HepG2 (cell line): ENCODE measurements around the gene CNDP1. TPM values are rescaled to one million over a fixed set of nuclear protein-coding genes. Genes with fewer than 3 reads are reported as not detected.
A peak's percentile ranks its signal among the peaks of the same experiment; 100 is the strongest.

ENCODE experiments used
- ATAC-seq: fragments of 200-7000 bp; cut with Tn5 transposase; 3 replicates; pipeline ENCODE4 v1.9.1; 2020; ENCODE audit warnings: mild to moderate bottlenecking, moderate library complexity
- BruUV-seq: library from RNA; stranded (reverse); fragments of 400-500 nt; replicated peaks from 2 replicates; lab custom pipeline; 2021; lab: Mats Ljungman, UMichigan
- CTCF ChIA-PET: fragments of 300-600 bp; formaldehyde crosslinking; extraction: SDS; loops from one replicate; lab custom pipeline; 2021; ENCODE audit warnings: low total read pairs, inconsistent platforms, low intra/inter-chr PET ratio; lab: Yijun Ruan, JAX
- POLR2A ChIA-PET: fragments of 350-600 bp; sonication (Branson Sonifier 250); formaldehyde crosslinking; loops from one replicate; lab custom pipeline; 2020; ENCODE audit warnings: antibody characterized with exemption, inconsistent platforms; lab: Yijun Ruan, JAX
- DNase-seq: peaks from one replicate; pipeline ENCODE4 v3.0.0-alpha.2; 2015; ENCODE audit warnings: low spot score
- FAIRE-seq: peaks from 3 replicates; lab custom pipeline; 2011; peaks lifted over from hg19 to GRCh38; lab: Jason Lieb, UNC
- H2AFZ ChIP-seq: one replicate; pipeline ENCODE4 v1.6.1; 2011; ENCODE audit warnings: low read length, inconsistent platforms
- H3K27ac ChIP-seq: fragments of 300-600 bp; 3 replicates; pipeline ENCODE4 v1.8.0; 2011; ENCODE audit warnings: mixed run types, mild to moderate bottlenecking, mixed read lengths, low read length, inconsistent platforms; ENCODE audit not compliant: insufficient read depth; ENCODE audit errors: extremely low read length
- H3K27me3 ChIP-seq, 2 experiments: fragments of 200-600 bp in 1 of 2; 2 replicates in 1 of 2; 3 replicates in 1 of 2; pipeline versions ENCODE4 v1.6.0 to v1.8.0; 2011; ENCODE audit warnings: low read length in 2 of 2, mild to moderate bottlenecking in 2 of 2, moderate library complexity in 2 of 2, inconsistent platforms in 1 of 2; ENCODE audit not compliant: insufficient read depth in 2 of 2, control insufficient read depth in 1 of 2
- H3K36me3 ChIP-seq, 2 experiments: fragments of 200-600 bp in 1 of 2; replicated peaks in 1 of 2; 2 replicates in 1 of 2; 3 replicates in 1 of 2; pipeline versions ENCODE4 v1.5.1 to v1.8.0; 2011; ENCODE audit warnings: low read length in 2 of 2, inconsistent platforms in 1 of 2; ENCODE audit not compliant: insufficient read depth in 2 of 2, control insufficient read depth in 1 of 2
- H3K4me1 ChIP-seq: 2 replicates; pipeline ENCODE4 v1.5.1; 2012; ENCODE audit warnings: low read length, inconsistent platforms; ENCODE audit not compliant: insufficient read depth
- H3K4me2 ChIP-seq: 2 replicates; pipeline ENCODE4 v1.6.0; 2011; ENCODE audit warnings: low read depth, low read length, inconsistent platforms
- H3K4me3 ChIP-seq, 3 experiments: fragments of 200-600 bp in 1 of 3; sonication (generic), shearing (Covaris generic) in 1 of 3; replicated peaks in 1 of 3; 2 replicates each; pipeline ENCODE4 v1.5.1; 2011 to 2016; ENCODE audit warnings: low read length in 3 of 3, inconsistent platforms in 2 of 3, low read depth in 2 of 3, mild to moderate bottlenecking in 2 of 3, control low read depth in 1 of 3, mixed read lengths in 1 of 3; ENCODE audit not compliant: insufficient read depth in 1 of 3
- H3K79me2 ChIP-seq: one replicate; pipeline ENCODE4 v1.6.1; 2011; ENCODE audit warnings: low read length, inconsistent platforms; ENCODE audit not compliant: insufficient read depth
- H3K9ac ChIP-seq: 2 replicates; pipeline ENCODE4 v1.6.0; 2011; ENCODE audit warnings: mild to moderate bottlenecking, low read depth, low read length, inconsistent platforms; ENCODE audit not compliant: insufficient read depth
- H3K9me3 ChIP-seq: 2 replicates; pipeline ENCODE4 v1.5.1; 2012; ENCODE audit warnings: mild to moderate bottlenecking, low read length
- H4K20me1 ChIP-seq: 2 replicates; pipeline ENCODE4 v1.6.0; 2011; ENCODE audit warnings: inconsistent platforms, mild to moderate bottlenecking, low read length, moderate library complexity; ENCODE audit not compliant: insufficient read depth
- ELF1 ChIP-seq: sonication (generic); formaldehyde crosslinking; IDR thresholded peaks from 2 replicates; pipeline ENCODE4 v1.4.0; 2020; ENCODE audit warnings: missing genetic modification reagents
- EP300 ChIP-seq, 3 experiments: sonication (generic) in 1 of 3; formaldehyde crosslinking in 1 of 3; IDR thresholded peaks; 2 replicates each; pipeline versions ENCODE4 v1.5.1 to v1.6.1; 2011 to 2020; ENCODE audit warnings: low read depth in 2 of 3, low read length in 2 of 3, borderline replicate concordance in 1 of 3, improper control_type of control experiment in 1 of 3, mild to moderate bottlenecking in 1 of 3, missing genetic modification reagents in 1 of 3, moderate library complexity in 1 of 3
- HCFC1 ChIP-seq: fragments of 150-350 bp; IDR thresholded peaks from 2 replicates; pipeline ENCODE4 v1.6.1; 2014; ENCODE audit warnings: low read depth, low read length
- HMGA1 ChIP-seq: sonication (generic); formaldehyde crosslinking; conservative IDR thresholded peaks from 2 replicates; pipeline ENCODE4 v1.4.0; 2020; ENCODE audit warnings: missing genetic modification reagents
- HOXD1 ChIP-seq: sonication (generic); formaldehyde crosslinking; IDR thresholded peaks from 2 replicates; pipeline ENCODE4 v1.5.0; 2020; ENCODE audit warnings: missing genetic modification reagents
- IKZF5 ChIP-seq: IDR thresholded peaks from 2 replicates; pipeline ENCODE4 v1.6.1; 2018; ENCODE audit warnings: missing genetic modification reagents, mild to moderate bottlenecking, missing compliant biosample characterization
- KAT7 ChIP-seq: IDR thresholded peaks from 2 replicates; pipeline ENCODE4 v1.6.1; 2018; ENCODE audit warnings: borderline replicate concordance, missing compliant biosample characterization
- KLF16 ChIP-seq, 2 experiments: sonication (generic) in 1 of 2; formaldehyde crosslinking in 1 of 2; IDR thresholded peaks; 2 replicates each; pipeline versions ENCODE4 v1.6.1 to v1.8.0; 2016 to 2023; ENCODE audit warnings: missing genetic modification reagents in 2 of 2, missing compliant biosample characterization in 1 of 2
- NFATC3 ChIP-seq: sonication (generic); formaldehyde crosslinking; IDR thresholded peaks from 2 replicates; pipeline ENCODE4 v1.5.1; 2020; ENCODE audit warnings: mild to moderate bottlenecking, missing genetic modification reagents
- NR2F6 ChIP-seq, 2 experiments: IDR thresholded peaks; 2 replicates each; pipeline ENCODE4 v1.6.1; 2016; ENCODE audit warnings: antibody characterized with exemption in 1 of 2, mild to moderate bottlenecking in 1 of 2
- SAP130 ChIP-seq: IDR thresholded peaks from 2 replicates; pipeline ENCODE4 v1.6.1; 2016; ENCODE audit warnings: low read depth
- SOX13 ChIP-seq, 3 experiments: fragments of 450-650 bp in 1 of 3; sonication (generic) in 1 of 3; formaldehyde crosslinking in 1 of 3; IDR thresholded peaks in 2 of 3; conservative IDR thresholded peaks in 1 of 3; 2 replicates each; pipeline versions ENCODE4 v1.5.0 to v1.6.1; 2016 to 2020; ENCODE audit warnings: antibody characterized with exemption in 1 of 3, mild to moderate bottlenecking in 1 of 3, missing compliant biosample characterization in 1 of 3, missing genetic modification reagents in 1 of 3, moderate library complexity in 1 of 3
- SRSF9 ChIP-seq: fragments of 200-400 bp; formaldehyde crosslinking; IDR thresholded peaks from 2 replicates; pipeline ENCODE4 v1.6.1; 2018; ENCODE audit warnings: borderline replicate concordance, mild to moderate bottlenecking, low read depth, low read length; ENCODE audit not compliant: insufficient read depth, poor library complexity, severe bottlenecking
- TBL1XR1 ChIP-seq: fragments of 150-350 bp; IDR thresholded peaks from 2 replicates; pipeline ENCODE4 v1.6.1; 2014; ENCODE audit warnings: borderline replicate concordance, low read length; ENCODE audit not compliant: partially characterized antibody
- THAP8 ChIP-seq: sonication (generic); formaldehyde crosslinking; IDR thresholded peaks from 2 replicates; pipeline ENCODE4 v1.5.1; 2020; ENCODE audit warnings: missing genetic modification reagents, mild to moderate bottlenecking, borderline replicate concordance
- ZNF180 ChIP-seq: sonication (generic); formaldehyde crosslinking; IDR thresholded peaks from 2 replicates; pipeline ENCODE4 v1.4.0; 2020; ENCODE audit warnings: low read depth, missing genetic modification reagents, borderline replicate concordance
- ZNF513 ChIP-seq: sonication (generic); formaldehyde crosslinking; conservative IDR thresholded peaks from 2 replicates; pipeline ENCODE4 v1.5.0; 2020; ENCODE audit warnings: missing genetic modification reagents
- ZNF558 ChIP-seq: sonication (generic); formaldehyde crosslinking; IDR thresholded peaks from 2 replicates; pipeline ENCODE4 v1.9.0; 2022; ENCODE audit warnings: mild to moderate bottlenecking, missing genetic modification reagents, borderline replicate concordance
- WGBS: methylation state at CpG from one replicate; pipeline ENCODE4 v1.1.6; 2017; ENCODE audit warnings: low lambda C conversion rate; 5-methylcytosine and 5-hydroxymethylcytosine counted together
- in situ Hi-C: cut with HindIII; loops from 2 replicates; pipeline ENCODE4 v1.10.0; 2017; ENCODE audit warnings: low pct_unique_long_range_greater_than_20kb; ENCODE audit not compliant: extremely low pct_ligation_motif_present
- intact Hi-C: fragments of 100-400 bp; cut with micrococcal nuclease; formaldehyde crosslinking; loops from one replicate; pipeline ENCODE4 v1.10.0; 2022; ENCODE audit not compliant: unreplicated experiment
- polyA plus RNA-seq, 8 experiments: library from polyadenylated mRNA; depleted of rRNA in 3 of 8; stranded (reverse) in 7 of 8; unstranded in 1 of 8; fragments of >200 nt; fragmentation: Illumina TruSeq in 4 of 8; extraction: Trizol in 4 of 8; gene quantifications; 2 replicates each; pipeline versions ENCODE4 v1.2.1 to v1.2.3, GENCODE V29; 2011 to 2016; ENCODE audit warnings: low read depth in 4 of 8, missing spikeins in 1 of 8, mixed read lengths in 1 of 8; ENCODE audit not compliant: insufficient read depth in 1 of 8
- total RNA-seq, 5 experiments: library from RNA; depleted of rRNA; stranded (reverse); fragments of >200 nt; fragmentation: Illumina TruSeq; extraction: Trizol; gene quantifications; 2 replicates each; pipeline ENCODE4 v1.2.3, GENCODE V29; 2016; ENCODE audit warnings: low read depth in 1 of 5

The CNDP1 gene
- total and polyA plus RNA-seq, 2 of the 13 experiments (the other 11 are each of a cell fraction or from before 2014, with no cell fraction given), result 0.01 TPM; not detected in 1

- Histone ChIP-seq H3K79me2 (peaks cover 57% of the 10 kb centered on the region), H3K27me3 (no peaks in the 10 kb centered on the region; a peak in 1 of 5 replicates), H3K9me3 (no peaks in the 10 kb centered on the region), H3K27ac (peak within 1 kb of the TSS; percentile 85), H3K36me3 (no peaks in the 10 kb centered on the region; a peak in 1 of 5 replicates), H3K4me3 (peak within 1 kb of the TSS; percentile 81 to 91 (median 90)), H3K4me1 (peaks cover 26% of the 10 kb centered on the region), H3K9ac (peak within 1 kb of the TSS; percentile 89), H2AFZ (peak within 1 kb of the TSS; percentile 70), H3K4me2 (peak within 1 kb of the TSS; percentile 92), H4K20me1 (no peaks in the 10 kb centered on the region; the same call in 1 of the 2 replicates)
- WGBS, result 0% methylated on average over 14 of the region's 64 CpGs
- intact Hi-C loops, result loop anchor here (5.0 kb wide), 2 partner anchors 101 to 614 kb away; partner anchors contain the start of genes CNDP2 and TSHZ1
- in situ Hi-C loops, result no loop called here
- peak; percentile 90 for DNase-seq
- peak; percentile 88 for ATAC-seq
- peak; percentile 30 for FAIRE-seq
- CTCF ChIA-PET, result no interaction called here
- POLR2A ChIA-PET, result interaction anchor here (1.0 to 2.1 kb wide), 2 partner anchors 56 to 102 kb away, joined by 3 to 10 read pairs; partner anchors contain the start of gene CNDP2
- no TSS peak for BruUV-seq
- TF ChIP-seq ELF1 (CRISPR knock-in tag) (peak; percentile 56; the same call in 1 of the 2 replicates), IKZF5 (CRISPR knock-in tag) (peak; percentile 25; the same call in 1 of the 2 replicates), ZNF180 (CRISPR knock-in tag) (no peak), SRSF9 (no peak), THAP8 (CRISPR knock-in tag) (no peak), KAT7 (CRISPR knock-in tag) (peak; percentile 34; the same call in 1 of the 2 replicates), NR2F6 (IDR thresholded peaks at IDR 0.05) (no peak), NR2F6 (CRISPR knock-in tag; IDR thresholded peaks at IDR 0.05) (no peak), TBL1XR1 (no peak), SAP130 (CRISPR knock-in tag) (peak; percentile 41; the same call in 1 of the 2 replicates), ZNF558 (0 out of 2 replicates have a peak, but pooled peaks have one; percentile 2), NFATC3 (CRISPR knock-in tag) (0 out of 2 replicates have a peak, but pooled peaks have one; percentile 21), ZNF513 (CRISPR knock-in tag) (no peak), HMGA1 (no peak), SOX13 (IDR thresholded peaks at IDR 0.05) (no peak), SOX13 (CRISPR knock-in tag; conservative IDR thresholded peaks at IDR 0.05 in 1 of 2, IDR thresholded peaks at IDR 0.05 in 1 of 2) (no peak), HOXD1 (CRISPR knock-in tag) (no peak; the same call in 1 of the 2 replicates), HCFC1 (peak; percentile 55; the same call in 1 of the 2 replicates), EP300 (IDR thresholded peaks at IDR 0.05; ENCODE audit: low read depth in 2 of 2, low read length in 2 of 2) (no peak), EP300 (CRISPR knock-in tag; IDR thresholded peaks at IDR 0.05; ENCODE audit: borderline replicate concordance) (no peak), KLF16 (CRISPR knock-in tag; IDR thresholded peaks at IDR 0.05) (peak in 1 of 2 experiments; percentile 13; a peak in 1 of 4 replicates)
Observed at GRCh38 chr18:74597662-74598349, 63.5 kb downstream of the CNDP1 start, which contains the start of gene ZNF407. ZNF407 (plus strand) TSS chr18:74597870; CDS start chr18:74631020, 33,150 bp downstream.
